ENCODE data around the gene POLR3K. TPM values are rescaled to one million over a fixed set of nuclear protein-coding genes. Genes with fewer than 3 reads are reported as not detected.
"Not testable (repeated sequence)": the region's sequence is repeated elsewhere in the genome, so short reads cannot be mapped to it uniquely, and the experiment has no call there.

The POLR3K gene
- total RNA-seq, 2 experiments from 2014 or later: 26.2 to 74.1 TPM

DNA sequence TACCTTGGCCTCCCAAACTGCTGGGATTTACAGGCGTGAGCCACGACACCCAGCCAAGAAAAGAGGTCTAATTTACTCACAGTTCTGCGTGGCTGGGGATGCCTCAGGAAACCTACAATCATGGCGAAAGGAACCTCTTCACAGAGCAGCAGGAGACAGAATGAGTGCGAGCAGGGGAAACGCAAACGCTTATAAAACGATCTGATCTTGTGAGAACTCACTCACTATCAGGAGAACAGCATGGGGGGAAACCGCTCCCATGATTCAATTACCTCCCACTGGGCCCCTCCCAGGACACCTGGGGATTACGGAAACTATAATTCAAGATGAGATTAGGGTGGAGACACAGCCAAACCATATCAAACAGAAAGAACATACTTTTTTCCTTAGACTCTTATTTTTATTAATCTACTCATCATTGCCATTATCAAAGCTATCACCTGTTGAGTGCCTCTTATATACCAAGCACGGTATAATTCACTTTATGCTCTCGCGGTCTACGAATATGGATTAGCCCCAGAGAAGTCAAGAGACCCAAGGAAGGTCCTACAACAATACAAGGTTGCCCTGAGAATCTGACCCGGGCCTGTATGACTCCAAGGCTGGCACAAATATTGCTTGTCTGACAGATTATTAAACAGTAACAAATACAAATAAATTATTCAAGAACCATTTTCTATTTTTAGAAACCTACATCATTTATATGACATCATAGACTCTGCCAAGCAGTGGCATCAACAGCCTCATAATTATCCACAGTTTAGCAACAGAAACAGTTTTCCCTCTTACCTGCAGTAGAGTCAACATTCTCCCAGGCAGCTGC lies 2.4 kb downstream of the POLR3K start:
- POLR2A ChIA-PET: no interaction called here
- TSS peak; percentile 70 for BruUV-seq (replicated peaks)
- H2AFZ ChIP-seq (ENCODE audit: low read length): no peak overlapping the region

DNA sequence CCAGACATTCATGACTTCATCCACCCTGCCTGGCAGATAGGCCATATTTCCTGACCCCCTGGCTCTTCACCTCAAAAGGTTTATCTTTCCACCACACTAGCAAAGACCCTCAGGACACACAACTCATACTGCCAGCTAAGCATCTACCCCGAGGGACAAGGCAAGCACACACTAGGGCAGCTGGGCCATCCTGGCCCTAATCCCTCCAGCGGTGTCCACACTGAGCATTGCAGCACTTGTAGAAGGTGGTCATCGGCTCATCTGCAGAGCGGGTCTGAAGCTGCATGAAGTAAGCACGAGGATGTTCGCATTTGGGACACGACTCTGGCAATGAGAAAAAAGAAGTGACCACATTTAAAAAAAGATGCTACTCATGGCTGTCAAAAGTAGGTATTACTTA lies 6.2 kb downstream of the POLR3K start:
- no peaks in the 10 kb centered on the region; the same call in 1 of the 2 replicates for H3K9me3 ChIP-seq (ENCODE audit: low read length)
- no peak overlapping the region for H3K4me2 ChIP-seq (ENCODE audit: low read length)
- peaks cover 54% of the 10 kb centered on the region for H3K79me2 ChIP-seq (ENCODE audit: insufficient read depth, low read depth, low read length)
- TF ChIP-seq, protein P1, sequence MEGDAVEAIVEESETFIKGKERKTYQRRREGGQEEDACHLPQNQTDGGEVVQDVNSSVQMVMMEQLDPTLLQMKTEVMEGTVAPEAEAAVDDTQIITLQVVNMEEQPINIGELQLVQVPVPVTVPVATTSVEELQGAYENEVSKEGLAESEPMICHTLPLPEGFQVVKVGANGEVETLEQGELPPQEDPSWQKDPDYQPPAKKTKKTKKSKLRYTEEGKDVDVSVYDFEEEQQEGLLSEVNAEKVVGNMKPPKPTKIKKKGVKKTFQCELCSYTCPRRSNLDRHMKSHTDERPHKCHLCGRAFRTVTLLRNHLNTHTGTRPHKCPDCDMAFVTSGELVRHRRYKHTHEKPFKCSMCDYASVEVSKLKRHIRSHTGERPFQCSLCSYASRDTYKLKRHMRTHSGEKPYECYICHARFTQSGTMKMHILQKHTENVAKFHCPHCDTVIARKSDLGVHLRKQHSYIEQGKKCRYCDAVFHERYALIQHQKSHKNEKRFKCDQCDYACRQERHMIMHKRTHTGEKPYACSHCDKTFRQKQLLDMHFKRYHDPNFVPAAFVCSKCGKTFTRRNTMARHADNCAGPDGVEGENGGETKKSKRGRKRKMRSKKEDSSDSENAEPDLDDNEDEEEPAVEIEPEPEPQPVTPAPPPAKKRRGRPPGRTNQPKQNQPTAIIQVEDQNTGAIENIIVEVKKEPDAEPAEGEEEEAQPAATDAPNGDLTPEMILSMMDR (conservative IDR thresholded peaks at IDR 0.05; ENCODE audit: low read length): no peak
- TF ChIP-seq EZH2phosphoT487 (IDR thresholded peaks at IDR 0.05; ENCODE audit: borderline replicate concordance, low read depth, low read length): no peak
- no TSS peak for BruUV-seq (replicated peaks)
- H3K27ac ChIP-seq (ENCODE audit: low read depth, low read length, poor library complexity, severe bottlenecking): no peak overlapping the region
- no peak overlapping the region for H3K4me3 ChIP-seq (ENCODE audit: low read depth, low read length, poor library complexity, severe bottlenecking)
- H3K36me3 ChIP-seq (ENCODE audit: insufficient read depth, low read length): peaks cover 97% of the 10 kb centered on the region
- ChIA-PET POLR2A (interaction anchor here (0.6 kb wide), 1 partner anchor 71 kb away, joined by 4 read pairs; no protein-coding TSS in a partner anchor), CTCF (ENCODE audit: unreplicated experiment) (no interaction called here)
- DNase-seq (ENCODE audit: low spot score): no peak
- H3K4me1 ChIP-seq (ENCODE audit: insufficient read depth, low read length, poor library complexity, severe bottlenecking): peaks cover 7% of the 10 kb centered on the region
- peaks cover 26% of the 10 kb centered on the region for H4K20me1 ChIP-seq (ENCODE audit: insufficient read depth, low read length)
- no peak overlapping the region for H2AFZ ChIP-seq (ENCODE audit: low read length)
- H3K9me2 ChIP-seq (ENCODE audit: insufficient read depth, low read length): no peaks in the 10 kb centered on the region
- intact Hi-C loops (cut with micrococcal nuclease; ENCODE audit: unreplicated experiment): no loop called here

More for the DNA sequence above, 2.4 kb downstream of the POLR3K start:
- CTCF ChIA-PET (ENCODE audit: unreplicated experiment): no interaction called here
- peaks cover 18% of the 10 kb centered on the region for H3K4me1 ChIP-seq (ENCODE audit: insufficient read depth, low read length, poor library complexity, severe bottlenecking)
- no peaks in the 10 kb centered on the region for H3K9me2 ChIP-seq (ENCODE audit: insufficient read depth, low read length)
- peak overlapping the region; percentile 70 for H3K4me2 ChIP-seq (ENCODE audit: low read length)
- H3K79me2 ChIP-seq (ENCODE audit: insufficient read depth, low read depth, low read length): peaks cover 73% of the 10 kb centered on the region
- H4K20me1 ChIP-seq (ENCODE audit: insufficient read depth, low read length): peaks cover 18% of the 10 kb centered on the region
- no peak for TF ChIP-seq EZH2phosphoT487 (IDR thresholded peaks at IDR 0.05; ENCODE audit: borderline replicate concordance, low read depth, low read length)
- TF ChIP-seq, protein P1 (conservative IDR thresholded peaks at IDR 0.05; ENCODE audit: low read length): no peak
- peak overlapping the region; percentile 90 for H3K4me3 ChIP-seq (ENCODE audit: low read depth, low read length, poor library complexity, severe bottlenecking)
- H3K36me3 ChIP-seq (ENCODE audit: insufficient read depth, low read length): peaks cover 75% of the 10 kb centered on the region
- H3K27ac ChIP-seq (ENCODE audit: low read depth, low read length, poor library complexity, severe bottlenecking): no peak overlapping the region
- H3K9me3 ChIP-seq (ENCODE audit: low read length): no peaks in the 10 kb centered on the region; the same call in 1 of the 2 replicates
- no peak for DNase-seq (ENCODE audit: low spot score)
- intact Hi-C loops (cut with micrococcal nuclease; ENCODE audit: unreplicated experiment): no loop called here

DNA sequence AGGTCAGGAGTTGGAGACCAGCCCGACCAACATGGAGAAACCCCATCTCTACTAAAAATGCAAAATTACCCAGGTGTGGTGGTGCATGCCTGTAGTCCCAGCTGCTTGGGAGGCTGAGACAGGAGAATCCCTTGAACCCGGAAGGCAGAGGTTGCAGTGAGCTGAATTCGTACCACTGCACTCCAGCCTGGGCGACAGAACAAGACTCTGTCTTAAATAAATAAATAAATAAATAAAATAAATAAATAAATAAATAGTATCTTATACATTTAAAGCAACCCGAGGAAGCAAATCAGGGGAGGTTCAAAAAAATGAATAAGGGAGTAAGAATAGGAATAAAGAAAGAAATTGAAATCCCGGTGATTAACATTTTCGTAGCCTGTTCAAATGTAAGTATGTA lies 6.9 kb downstream of the POLR3K start:
- CTCF ChIA-PET (ENCODE audit: unreplicated experiment); H3K4me3 ChIP-seq (ENCODE audit: low read depth, low read length, poor library complexity, severe bottlenecking); H2AFZ ChIP-seq (ENCODE audit: low read length); H3K27ac ChIP-seq (ENCODE audit: low read depth, low read length, poor library complexity, severe bottlenecking); BruUV-seq (replicated peaks); H3K9me2 ChIP-seq (ENCODE audit: insufficient read depth, low read length); H3K4me2 ChIP-seq (ENCODE audit: low read length); POLR2A ChIA-PET; DNase-seq (ENCODE audit: low spot score); intact Hi-C loops (cut with micrococcal nuclease; ENCODE audit: unreplicated experiment); H3K4me1 ChIP-seq (ENCODE audit: insufficient read depth, low read length, poor library complexity, severe bottlenecking); H3K9me3 ChIP-seq (ENCODE audit: low read length): not testable (repeated sequence)
- H3K79me2 ChIP-seq (ENCODE audit: insufficient read depth, low read depth, low read length): peaks cover 47% of the 10 kb centered on the region
- H4K20me1 ChIP-seq (ENCODE audit: insufficient read depth, low read length): peaks cover 25% of the 10 kb centered on the region
- H3K36me3 ChIP-seq (ENCODE audit: insufficient read depth, low read length): peaks cover 97% of the 10 kb centered on the region
